SK-N-SH treated with all-trans-retinoic acid at 6 μM for 48 hours (cell line): ENCODE results near the gene KCNIP1.

Experiments
- CSDC2 ChIP-seq: fragments of 250-450 bp; sonication (Bioruptor Pico); IDR thresholded peaks from 2 replicates; pipeline ENCODE4 v1.5.0; 2020; ENCODE audit warnings: mild to moderate bottlenecking, moderate library complexity
- ESRRG ChIP-seq: fragments of 250-450 bp; sonication (Bioruptor Pico); IDR thresholded peaks from 2 replicates; pipeline ENCODE4 v1.6.1; 2021; ENCODE audit warnings: mild to moderate bottlenecking
- ZFP3 ChIP-seq: fragments of 250-450 bp; sonication (Bioruptor Pico); IDR thresholded peaks from 2 replicates; pipeline ENCODE4 v1.5.0; 2020; ENCODE audit warnings: mild to moderate bottlenecking, moderate library complexity
- ZNF565 ChIP-seq: fragments of 450-650 bp; formaldehyde crosslinking; conservative IDR thresholded peaks from 2 replicates; pipeline ENCODE4 v1.5.0; 2020; ENCODE audit warnings: low read depth, mild to moderate bottlenecking, moderate library complexity
- ZNF8 ChIP-seq: fragments of 450-650 bp; formaldehyde crosslinking; IDR thresholded peaks from 2 replicates; pipeline ENCODE4 v1.5.0; 2020; ENCODE audit warnings: mild to moderate bottlenecking, moderate library complexity
- TF ChIP-seq, protein P1 (sequence below): fragments of 250-450 bp; sonication (Bioruptor Pico); IDR thresholded peaks from 2 replicates; pipeline ENCODE4 v1.8.0; 2020; ENCODE audit warnings: mild to moderate bottlenecking, moderate library complexity, borderline replicate concordance
- TF ChIP-seq, protein P2 (sequence below): fragments of 250-450 bp; sonication (Bioruptor Pico); IDR thresholded peaks from 2 replicates; pipeline ENCODE4 v1.5.1; 2020; ENCODE audit warnings: low read depth, mild to moderate bottlenecking, moderate library complexity

DNA sequence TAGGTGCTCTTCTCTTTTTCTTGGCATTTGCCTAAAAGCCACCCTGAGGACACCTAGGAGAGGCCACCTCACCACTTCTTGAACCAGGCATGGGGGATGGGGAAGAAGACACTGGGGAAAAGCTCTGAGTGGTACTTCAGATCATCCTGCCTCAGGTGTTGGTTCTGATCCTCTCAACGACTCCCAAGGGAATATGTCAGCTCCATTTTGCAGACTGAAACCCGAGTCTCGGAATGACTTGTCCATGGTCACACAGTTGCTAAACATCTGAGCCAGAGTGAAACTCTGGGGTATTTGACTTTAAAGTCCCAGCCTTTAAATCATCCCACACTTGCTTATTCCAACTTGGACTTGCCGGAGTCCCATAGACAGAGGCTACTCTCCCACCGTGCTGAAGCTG lies 159.1 kb downstream of the KCNIP1 start:
- no peak for TF ChIP-seq ZFP3 (CRISPR knock-in tag)
- TF ChIP-seq, protein P1, sequence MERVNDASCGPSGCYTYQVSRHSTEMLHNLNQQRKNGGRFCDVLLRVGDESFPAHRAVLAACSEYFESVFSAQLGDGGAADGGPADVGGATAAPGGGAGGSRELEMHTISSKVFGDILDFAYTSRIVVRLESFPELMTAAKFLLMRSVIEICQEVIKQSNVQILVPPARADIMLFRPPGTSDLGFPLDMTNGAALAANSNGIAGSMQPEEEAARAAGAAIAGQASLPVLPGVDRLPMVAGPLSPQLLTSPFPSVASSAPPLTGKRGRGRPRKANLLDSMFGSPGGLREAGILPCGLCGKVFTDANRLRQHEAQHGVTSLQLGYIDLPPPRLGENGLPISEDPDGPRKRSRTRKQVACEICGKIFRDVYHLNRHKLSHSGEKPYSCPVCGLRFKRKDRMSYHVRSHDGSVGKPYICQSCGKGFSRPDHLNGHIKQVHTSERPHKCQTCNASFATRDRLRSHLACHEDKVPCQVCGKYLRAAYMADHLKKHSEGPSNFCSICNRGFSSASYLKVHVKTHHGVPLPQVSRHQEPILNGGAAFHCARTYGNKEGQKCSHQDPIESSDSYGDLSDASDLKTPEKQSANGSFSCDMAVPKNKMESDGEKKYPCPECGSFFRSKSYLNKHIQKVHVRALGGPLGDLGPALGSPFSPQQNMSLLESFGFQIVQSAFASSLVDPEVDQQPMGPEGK = no peak
- TF ChIP-seq, protein P2, sequence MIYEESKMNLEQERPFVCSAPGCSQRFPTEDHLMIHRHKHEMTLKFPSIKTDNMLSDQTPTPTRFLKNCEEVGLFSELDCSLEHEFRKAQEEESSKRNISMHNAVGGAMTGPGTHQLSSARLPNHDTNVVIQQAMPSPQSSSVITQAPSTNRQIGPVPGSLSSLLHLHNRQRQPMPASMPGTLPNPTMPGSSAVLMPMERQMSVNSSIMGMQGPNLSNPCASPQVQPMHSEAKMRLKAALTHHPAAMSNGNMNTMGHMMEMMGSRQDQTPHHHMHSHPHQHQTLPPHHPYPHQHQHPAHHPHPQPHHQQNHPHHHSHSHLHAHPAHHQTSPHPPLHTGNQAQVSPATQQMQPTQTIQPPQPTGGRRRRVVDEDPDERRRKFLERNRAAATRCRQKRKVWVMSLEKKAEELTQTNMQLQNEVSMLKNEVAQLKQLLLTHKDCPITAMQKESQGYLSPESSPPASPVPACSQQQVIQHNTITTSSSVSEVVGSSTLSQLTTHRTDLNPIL (CRISPR knock-in tag) = no peak
- no peak for TF ChIP-seq ESRRG (CRISPR knock-in tag)
- no peak for TF ChIP-seq ZNF8 (CRISPR knock-in tag)
- no peak for TF ChIP-seq CSDC2 (CRISPR knock-in tag)
- no peak for TF ChIP-seq ZNF565 (CRISPR knock-in tag)
